ENCODE data around the gene RBM19.

The RBM19 gene

GRCh38 chr12:113980054-113980453 lies 13.9 kb upstream of the RBM19 start:
- H3K4me3 ChIP-seq (ENCODE audit: low read length): no peak overlapping the region
- no peak for TF ChIP-seq CTCF (IDR thresholded peaks at IDR 0.05; ENCODE audit: insufficient read depth, low read depth, low read length, missing control alignments)
- no peak for DNase-seq (ENCODE audit: low read depth)

GRCh38 chr12:113978080-113978479 lies 12.0 kb upstream of the RBM19 start:
- no peak overlapping the region for H3K4me3 ChIP-seq (ENCODE audit: low read length)
- no peak for TF ChIP-seq CTCF (IDR thresholded peaks at IDR 0.05; ENCODE audit: insufficient read depth, low read depth, low read length, missing control alignments)
- no peak for DNase-seq (ENCODE audit: low read depth)

GRCh38 chr12:113974006-113974405 lies 7.9 kb upstream of the RBM19 start:
- no peak for TF ChIP-seq CTCF (IDR thresholded peaks at IDR 0.05; ENCODE audit: insufficient read depth, low read depth, low read length, missing control alignments)
- H3K4me3 ChIP-seq (ENCODE audit: low read length): no peak overlapping the region
- DNase-seq (ENCODE audit: low read depth): no peak

GRCh38 chr12:113973109-113973904 lies 7.2 kb upstream of the RBM19 start:
- no peak for DNase-seq (ENCODE audit: low read depth)
- TF ChIP-seq CTCF (IDR thresholded peaks at IDR 0.05; ENCODE audit: insufficient read depth, low read depth, low read length, missing control alignments): no peak

GRCh38 chr12:113971392-113971791 lies 5.3 kb upstream of the RBM19 start:
- H3K4me3 ChIP-seq (ENCODE audit: low read length): no peak overlapping the region
- no peak for TF ChIP-seq CTCF (IDR thresholded peaks at IDR 0.05; ENCODE audit: insufficient read depth, low read depth, low read length, missing control alignments)
- DNase-seq (ENCODE audit: low read depth): no peak

More at GRCh38 chr12:113973109-113973904, 7.2 kb upstream of the RBM19 start:
- no peak overlapping the region for H3K4me3 ChIP-seq (ENCODE audit: low read length)

GRCh38 chr12:113970211-113970610 lies 4.1 kb upstream of the RBM19 start:
- no peak overlapping the region for H3K4me3 ChIP-seq (ENCODE audit: low read length)
- DNase-seq (ENCODE audit: low read depth): no peak
- no peak for TF ChIP-seq CTCF (IDR thresholded peaks at IDR 0.05; ENCODE audit: insufficient read depth, low read depth, low read length, missing control alignments)

- DNase-seq (ENCODE audit: low read depth): no peak
- H3K4me3 ChIP-seq (ENCODE audit: low read length): no peak overlapping the region
- TF ChIP-seq CTCF (IDR thresholded peaks at IDR 0.05; ENCODE audit: insufficient read depth, low read depth, low read length, missing control alignments): no peak
Observed at GRCh38 chr12:113967368-113967767, 1.2 kb upstream of the RBM19 start.
